ENCODE results near the gene PUM1.
"Not testable (repeated sequence)": the region's sequence is repeated elsewhere in the genome, so short reads cannot be mapped to it uniquely, and the experiment has no call there.

PUM1 gene

GRCh38 chr1:30995990-30996612 lies 69.4 kb downstream of the PUM1 start:
- DNase-seq (ENCODE audit: low spot score): no peak

GRCh38 chr1:30991862-30992606 lies 73.5 kb downstream of the PUM1 start:
- DNase-seq (ENCODE audit: low spot score): no peak

GRCh38 chr1:30990591-30990990 lies 74.9 kb downstream of the PUM1 start:
- no peak for DNase-seq (ENCODE audit: low spot score)

GRCh38 chr1:30988045-30988444 lies 77.5 kb downstream of the PUM1 start:
- no peak for DNase-seq (ENCODE audit: low spot score)

- DNase-seq (ENCODE audit: low spot score): no peak
Observed at GRCh38 chr1:30986755-30987154, 78.8 kb downstream of the PUM1 start.

- no peak for DNase-seq (ENCODE audit: low spot score)
Observed at GRCh38 chr1:30984991-30985503, 80.5 kb downstream of the PUM1 start.

- DNase-seq (ENCODE audit: low spot score): no peak
Observed at GRCh38 chr1:30984165-30984889, 81.2 kb downstream of the PUM1 start.

- DNase-seq (ENCODE audit: low spot score): no peak
Observed at GRCh38 chr1:30982937-30983336, 82.6 kb downstream of the PUM1 start.

GRCh38 chr1:30982431-30982830 lies 83.1 kb downstream of the PUM1 start:
- DNase-seq (ENCODE audit: low spot score): no peak

GRCh38 chr1:30981172-30981571 lies 84.3 kb downstream of the PUM1 start:
- no peak for DNase-seq (ENCODE audit: low spot score)

- no peak for DNase-seq (ENCODE audit: low spot score)
Observed at GRCh38 chr1:30977511-30977910, 88.0 kb downstream of the PUM1 start.

- DNase-seq (ENCODE audit: low spot score): no peak
Observed at GRCh38 chr1:30977105-30977504, 88.4 kb downstream of the PUM1 start.

- no peak for DNase-seq (ENCODE audit: low spot score)
Observed at GRCh38 chr1:30976143-30976542, 89.4 kb downstream of the PUM1 start.

GRCh38 chr1:30975217-30975616 lies 90.3 kb downstream of the PUM1 start:
- no peak for DNase-seq (ENCODE audit: low spot score)

- no peak for DNase-seq (ENCODE audit: low spot score)
Observed at GRCh38 chr1:30974536-30974935, 91.0 kb downstream of the PUM1 start.

- not testable (repeated sequence) for DNase-seq (ENCODE audit: low spot score)
Observed at GRCh38 chr1:30972349-30972748, 93.2 kb downstream of the PUM1 start.

- DNase-seq (ENCODE audit: low spot score): no peak
Observed at GRCh38 chr1:30971496-30971895, 94.0 kb downstream of the PUM1 start.

- no peak for DNase-seq (ENCODE audit: low spot score)
Observed at GRCh38 chr1:30969903-30970302, 95.6 kb downstream of the PUM1 start.

- no peak for DNase-seq (ENCODE audit: low spot score)
Observed at GRCh38 chr1:30968220-30968971, 97.1 kb downstream of the PUM1 start.

- no peak for DNase-seq (ENCODE audit: low spot score)
Observed at GRCh38 chr1:30966690-30967369, 98.7 kb downstream of the PUM1 start.

- DNase-seq (ENCODE audit: low spot score): no peak
Observed at GRCh38 chr1:30965924-30966599, 99.5 kb downstream of the PUM1 start.

Data from iPS-NIHi11 (cell line).